ENCODE data around the gene GTPBP2. TPM values are rescaled to one million over a fixed set of nuclear protein-coding genes. Genes with fewer than 3 reads are reported as not detected.
"Not testable (repeated sequence)": the region's sequence is repeated elsewhere in the genome, so short reads cannot be mapped to it uniquely, and the experiment has no call there.

GTPBP2 gene
- total RNA-seq, 1 experiment from 2014 or later, result 76.4 TPM

GRCh38 chr6:43667245-43668150, 38.4 kb upstream of the GTPBP2 start (continued):
- TF ChIP-seq ZNF232 (CRISPR knock-in tag; IDR thresholded peaks at IDR 0.05), result no peak
- 0 out of 2 replicates have a peak, but pooled peaks have one; percentile 59 for TF ChIP-seq EMX1 (CRISPR knock-in tag; IDR thresholded peaks at IDR 0.05)
- TF ChIP-seq STAT6 (CRISPR knock-in tag; conservative IDR thresholded peaks at IDR 0.05; ENCODE audit: low read depth), result no peak
- TF ChIP-seq, protein P1, sequence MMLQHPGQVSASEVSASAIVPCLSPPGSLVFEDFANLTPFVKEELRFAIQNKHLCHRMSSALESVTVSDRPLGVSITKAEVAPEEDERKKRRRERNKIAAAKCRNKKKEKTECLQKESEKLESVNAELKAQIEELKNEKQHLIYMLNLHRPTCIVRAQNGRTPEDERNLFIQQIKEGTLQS (CRISPR knock-in tag; conservative IDR thresholded peaks at IDR 0.05), result no peak
- TF ChIP-seq ZNF263 (CRISPR knock-in tag; IDR thresholded peaks at IDR 0.05; ENCODE audit: low read depth), result peak; percentile 50; the same call in 1 of the 2 replicates
- TF ChIP-seq KAT7 (CRISPR knock-in tag; IDR thresholded peaks at IDR 0.05; ENCODE audit: borderline replicate concordance), result no peak
- no peak for TF ChIP-seq ZNF396 (CRISPR knock-in tag; IDR thresholded peaks at IDR 0.05; ENCODE audit: borderline replicate concordance)
- TF ChIP-seq, protein P2, sequence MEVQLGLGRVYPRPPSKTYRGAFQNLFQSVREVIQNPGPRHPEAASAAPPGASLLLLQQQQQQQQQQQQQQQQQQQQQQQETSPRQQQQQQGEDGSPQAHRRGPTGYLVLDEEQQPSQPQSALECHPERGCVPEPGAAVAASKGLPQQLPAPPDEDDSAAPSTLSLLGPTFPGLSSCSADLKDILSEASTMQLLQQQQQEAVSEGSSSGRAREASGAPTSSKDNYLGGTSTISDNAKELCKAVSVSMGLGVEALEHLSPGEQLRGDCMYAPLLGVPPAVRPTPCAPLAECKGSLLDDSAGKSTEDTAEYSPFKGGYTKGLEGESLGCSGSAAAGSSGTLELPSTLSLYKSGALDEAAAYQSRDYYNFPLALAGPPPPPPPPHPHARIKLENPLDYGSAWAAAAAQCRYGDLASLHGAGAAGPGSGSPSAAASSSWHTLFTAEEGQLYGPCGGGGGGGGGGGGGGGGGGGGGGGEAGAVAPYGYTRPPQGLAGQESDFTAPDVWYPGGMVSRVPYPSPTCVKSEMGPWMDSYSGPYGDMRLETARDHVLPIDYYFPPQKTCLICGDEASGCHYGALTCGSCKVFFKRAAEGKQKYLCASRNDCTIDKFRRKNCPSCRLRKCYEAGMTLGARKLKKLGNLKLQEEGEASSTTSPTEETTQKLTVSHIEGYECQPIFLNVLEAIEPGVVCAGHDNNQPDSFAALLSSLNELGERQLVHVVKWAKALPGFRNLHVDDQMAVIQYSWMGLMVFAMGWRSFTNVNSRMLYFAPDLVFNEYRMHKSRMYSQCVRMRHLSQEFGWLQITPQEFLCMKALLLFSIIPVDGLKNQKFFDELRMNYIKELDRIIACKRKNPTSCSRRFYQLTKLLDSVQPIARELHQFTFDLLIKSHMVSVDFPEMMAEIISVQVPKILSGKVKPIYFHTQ (CRISPR knock-in tag; IDR thresholded peaks at IDR 0.05), result 0 out of 2 replicates have a peak, but pooled peaks have one; percentile 50

- ATAC-seq (no peak), DNase-seq (ENCODE audit: low spot score) (no peak)
- Mint-ChIP-seq H3K4me1 (peaks cover 36% of the 10 kb centered on the region), H3K4me3 (no peak overlapping the region), H3K36me3 (peaks cover 10% of the 10 kb centered on the region; the same call in 1 of the 2 replicates), H3K27ac (no peak overlapping the region), H3K27me3 (ENCODE audit: low read depth) (peaks cover 12% of the 10 kb centered on the region), H3K9me3 (no peaks in the 10 kb centered on the region)
- POLR2A ChIA-PET, result interaction anchor here (1.1 to 2.8 kb wide), 2 partner anchors 13 to 104 kb away, joined by 3 to 12 read pairs; partner anchors contain the start of gene VEGFA
- TF ChIP-seq GTF2I (CRISPR knock-in tag; conservative IDR thresholded peaks at IDR 0.05), result no peak
- CTCF ChIA-PET, result interaction anchor here (0.6 to 7.0 kb wide), 25 partner anchors 18 to 435 kb away, joined by 3 to 68 read pairs (median 8); partner anchors contain the start of genes GTPBP2, MRPS18A, RSPH9 and VEGFA
Observed at GRCh38 chr6:43666196-43666920, 37.3 kb upstream of the GTPBP2 start.

- CTCF ChIA-PET, result interaction anchor here (0.9 to 7.0 kb wide), 7 partner anchors 20 to 414 kb away, joined by 3 to 68 read pairs (median 45); partner anchors contain the start of genes RSPH9 and VEGFA
Observed at GRCh38 chr6:43665376-43665775, 36.3 kb upstream of the GTPBP2 start.

DNA sequence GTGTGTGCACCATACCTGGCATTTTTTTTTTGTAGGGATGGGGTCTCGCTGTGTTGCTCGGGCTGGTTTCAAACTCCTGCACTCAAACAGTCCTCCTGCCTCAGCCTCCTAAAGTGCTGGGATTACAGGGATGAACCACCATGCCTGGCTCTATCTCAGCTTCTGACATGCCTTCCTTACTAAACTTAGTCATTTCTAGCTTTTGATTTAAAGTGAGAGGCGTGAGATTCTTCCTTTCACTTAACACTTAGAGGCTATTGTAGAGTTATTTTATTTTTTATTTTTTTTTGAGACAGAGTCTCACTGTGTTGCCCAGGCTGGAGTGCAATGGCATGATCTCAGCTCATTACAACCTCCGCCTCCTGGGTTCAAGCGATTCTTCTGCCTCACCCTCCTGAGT, 33.9 kb upstream of the GTPBP2 start:
- DNase-seq (ENCODE audit: low spot score); H3K9me3 Mint-ChIP-seq; POLR2A ChIA-PET; CTCF ChIA-PET; ATAC-seq; H3K27ac Mint-ChIP-seq; H3K36me3 Mint-ChIP-seq; H3K4me3 Mint-ChIP-seq: not testable (repeated sequence)
- peaks cover 10% of the 10 kb centered on the region for H3K4me1 Mint-ChIP-seq
- peaks cover 20% of the 10 kb centered on the region for H3K27me3 Mint-ChIP-seq (ENCODE audit: low read depth)

More at GRCh38 chr6:43665376-43665775, 36.3 kb upstream of the GTPBP2 start:
- H3K27ac Mint-ChIP-seq, result no peak overlapping the region
- peaks cover 20% of the 10 kb centered on the region for H3K27me3 Mint-ChIP-seq (ENCODE audit: low read depth)
- TF ChIP-seq ZNF121 (CRISPR knock-in tag; IDR thresholded peaks at IDR 0.05) (no peak), ATF1 (CRISPR knock-in tag; IDR thresholded peaks at IDR 0.05) (no peak), SMAD3 (CRISPR knock-in tag; IDR thresholded peaks at IDR 0.05; ENCODE audit: borderline replicate concordance) (no peak)
- POLR2A ChIA-PET, result interaction anchor here (1.1 kb wide), 1 partner anchor 12 kb away, joined by 3 read pairs; no protein-coding TSS in a partner anchor
- no peak overlapping the region for H3K4me3 Mint-ChIP-seq
- peaks cover 34% of the 10 kb centered on the region for H3K4me1 Mint-ChIP-seq
- ATAC-seq (no peak), DNase-seq (ENCODE audit: low spot score) (no peak)
- H3K36me3 Mint-ChIP-seq, result peaks cover 7% of the 10 kb centered on the region
- peaks cover 7% of the 10 kb centered on the region for H3K9me3 Mint-ChIP-seq
